Astrocyte (in vitro differentiated cells and primary cell): ENCODE measurements around the gene CAMK1D. TPM values are rescaled to one million over a fixed set of nuclear protein-coding genes. Genes with fewer than 3 reads are reported as not detected.

Experiments used
- DNase-seq: peaks from one replicate; pipeline ENCODE4 v3.0.0-alpha.2; 2010; ENCODE audit warnings: low read depth
- FAIRE-seq: peaks from 2 replicates; lab custom pipeline; 2011; peaks lifted over from hg19 to GRCh38; lab: Jason Lieb, UNC
- H2AFZ ChIP-seq: 2 replicates; pipeline ENCODE4 v1.6.0; 2012; ENCODE audit warnings: low read depth, low read length, inconsistent platforms
- H3K27ac ChIP-seq: 2 replicates; pipeline ENCODE4 v1.5.1; 2011; ENCODE audit warnings: low read depth, low read length, inconsistent platforms
- H3K27me3 ChIP-seq: 2 replicates; pipeline ENCODE4 v1.6.0; 2011; ENCODE audit warnings: low read length, inconsistent platforms; ENCODE audit not compliant: insufficient read depth
- H3K36me3 ChIP-seq: 2 replicates; pipeline ENCODE4 v1.5.1; 2011; ENCODE audit warnings: low read length, inconsistent platforms; ENCODE audit not compliant: insufficient read depth
- H3K4me1 ChIP-seq: 2 replicates; pipeline ENCODE4 v1.5.1; 2011; ENCODE audit warnings: low read length, inconsistent platforms; ENCODE audit not compliant: insufficient read depth
- H3K4me2 ChIP-seq: 2 replicates; pipeline ENCODE4 v1.6.0; 2012; ENCODE audit warnings: low read length, inconsistent platforms
- H3K4me3 ChIP-seq: 2 replicates; pipeline ENCODE4 v1.5.1; 2011; ENCODE audit warnings: low read depth, mild to moderate bottlenecking, low read length, inconsistent platforms; ENCODE audit not compliant: insufficient read depth
- H3K79me2 ChIP-seq: 2 replicates; pipeline ENCODE4 v1.6.0; 2012; ENCODE audit warnings: mild to moderate bottlenecking, low read length, inconsistent platforms; ENCODE audit not compliant: insufficient read depth
- H3K9ac ChIP-seq: 2 replicates; pipeline ENCODE4 v1.6.0; 2012; ENCODE audit warnings: mild to moderate bottlenecking, low read length, inconsistent platforms
- H3K9me3 ChIP-seq: 2 replicates; pipeline ENCODE4 v1.5.1; 2012; ENCODE audit warnings: low read depth, mild to moderate bottlenecking, low read length, inconsistent platforms; ENCODE audit not compliant: insufficient read depth
- H4K20me1 ChIP-seq: 2 replicates; pipeline ENCODE4 v1.6.0; 2012; ENCODE audit warnings: low read length, inconsistent platforms; ENCODE audit not compliant: insufficient read depth
- H3K27ac Mint-ChIP-seq: one replicate; pipeline ENCODE4 v1.8.0; 2021; ENCODE audit warnings: mild to moderate bottlenecking, mixed read lengths; ENCODE audit not compliant: unreplicated experiment
- H3K27me3 Mint-ChIP-seq: one replicate; pipeline ENCODE4 v1.8.0; 2021; ENCODE audit warnings: low read depth, mixed read lengths; ENCODE audit not compliant: unreplicated experiment
- H3K36me3 Mint-ChIP-seq: one replicate; pipeline ENCODE4 v1.8.0; 2021; ENCODE audit warnings: low read depth, mixed read lengths; ENCODE audit not compliant: unreplicated experiment
- H3K4me1 Mint-ChIP-seq: one replicate; pipeline ENCODE4 v1.8.0; 2021; ENCODE audit warnings: low read depth, mixed read lengths; ENCODE audit not compliant: unreplicated experiment
- H3K4me3 Mint-ChIP-seq: one replicate; pipeline ENCODE4 v1.8.0; 2021; ENCODE audit warnings: mild to moderate bottlenecking, moderate library complexity, mixed read lengths; ENCODE audit not compliant: unreplicated experiment
- H3K9me3 Mint-ChIP-seq: one replicate; pipeline ENCODE4 v1.8.0; 2021; ENCODE audit warnings: mild to moderate bottlenecking, mixed read lengths; ENCODE audit not compliant: unreplicated experiment
- CTCF ChIP-seq: IDR thresholded peaks from 2 replicates; pipeline ENCODE4 v1.5.1; 2011; ENCODE audit warnings: low read depth, mild to moderate bottlenecking, inconsistent platforms, low read length, moderate library complexity; ENCODE audit not compliant: insufficient read depth
- EZH2 ChIP-seq: IDR thresholded peaks from 2 replicates; pipeline ENCODE4 v1.6.1; 2012; ENCODE audit warnings: mild to moderate bottlenecking, low read length, inconsistent platforms; ENCODE audit not compliant: insufficient read depth
- total RNA-seq: library from RNA; stranded (reverse); gene quantifications from 2 replicates; pipeline ENCODE4 v1.2.1, GENCODE V29; 2021

Gene CAMK1D
- total RNA-seq, 1 donor from 2014 or later = 23.6 TPM

DNA sequence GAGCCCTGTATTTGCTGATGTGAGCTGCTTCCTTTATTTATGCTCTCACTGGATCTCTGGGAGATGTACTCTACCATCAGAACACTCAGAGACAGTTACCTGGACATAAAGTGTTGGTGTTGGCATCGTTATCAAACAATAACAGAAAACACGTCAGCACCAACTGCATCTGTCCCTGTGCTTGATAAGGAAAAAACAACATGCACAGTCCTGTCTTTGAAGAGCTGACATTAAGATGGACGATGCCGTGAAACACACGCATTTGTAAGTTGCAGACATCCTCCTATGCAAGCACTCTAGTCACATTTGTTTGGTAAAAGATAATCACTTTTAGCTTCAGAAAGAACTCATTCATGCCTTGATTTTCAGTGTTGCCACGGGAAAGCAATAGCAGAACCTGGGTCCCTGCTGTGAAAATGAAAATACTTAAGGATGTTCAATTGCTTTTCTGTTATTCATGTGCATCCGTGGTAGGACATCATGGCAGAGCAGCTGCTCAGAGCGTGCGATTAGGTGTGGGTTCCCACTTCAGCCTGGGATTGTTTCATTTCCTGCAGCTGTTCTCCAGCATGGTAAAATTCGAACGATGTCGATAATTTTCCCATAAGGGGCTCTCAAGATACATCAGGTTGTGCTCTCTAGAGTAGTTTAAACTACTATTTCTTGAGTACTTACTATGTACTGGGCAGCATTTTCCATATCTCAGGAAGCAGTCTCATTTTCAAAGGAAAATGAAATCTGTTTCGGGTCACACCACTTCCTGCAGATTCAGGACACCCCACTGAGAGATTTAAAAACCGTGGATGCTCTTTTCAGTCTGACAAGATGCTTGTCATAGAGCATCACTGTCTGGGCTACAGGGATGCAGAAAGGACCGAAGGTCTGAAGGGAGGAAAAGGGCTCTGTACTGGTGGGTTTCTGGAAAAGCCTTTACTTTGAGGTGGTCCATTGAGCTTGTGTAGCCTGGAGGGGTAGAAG lies 248.7 kb downstream of the CAMK1D start:
- Mint-ChIP-seq H3K9me3 (peaks cover 4% of the 10 kb centered on the region), H3K27ac (no peak overlapping the region), H3K27me3 (peaks cover 3% of the 10 kb centered on the region), H3K4me1 (peaks cover 3% of the 10 kb centered on the region), H3K4me3 (no peak overlapping the region), H3K36me3 (peaks cover 8% of the 10 kb centered on the region)
- Histone ChIP-seq H3K4me2 (peak overlapping the region; percentile 13), H3K4me3 (no peak overlapping the region), H3K4me1 (no peaks in the 10 kb centered on the region), H4K20me1 (peaks cover 9% of the 10 kb centered on the region), H3K27ac (no peak overlapping the region), H3K79me2 (no peaks in the 10 kb centered on the region), H3K9me3 (no peaks in the 10 kb centered on the region), H2AFZ (no peak overlapping the region), H3K9ac (no peak overlapping the region), H3K36me3 (no peaks in the 10 kb centered on the region), H3K27me3 (no peaks in the 10 kb centered on the region)
- DNase-seq (no peak), FAIRE-seq (no peak)
- no peak for TF ChIP-seq EZH2
- TF ChIP-seq CTCF = no peak

DNA sequence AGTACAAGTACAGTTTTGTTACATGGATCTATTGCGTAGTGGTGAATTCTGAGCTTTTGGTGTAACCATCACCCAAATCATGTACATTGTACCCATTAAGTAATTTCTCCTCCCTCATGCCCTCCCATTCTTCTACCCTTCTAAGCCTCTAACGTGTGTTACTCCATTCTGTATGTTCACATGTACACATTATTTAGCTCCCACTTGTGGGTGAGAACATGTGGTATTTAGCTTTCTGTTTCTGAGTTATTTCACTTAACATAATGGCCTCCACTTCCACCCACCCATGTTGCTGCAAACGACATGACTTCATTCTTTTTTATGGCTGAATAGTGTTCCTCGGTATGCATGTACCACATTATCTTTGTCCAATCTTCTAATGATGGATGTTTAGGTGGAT lies 251.3 kb downstream of the CAMK1D start:
- DNase-seq (no peak), FAIRE-seq (no peak)
- H3K36me3 Mint-ChIP-seq = peaks cover 7% of the 10 kb centered on the region
- H3K27ac Mint-ChIP-seq = no peak overlapping the region
- H3K4me3 Mint-ChIP-seq = no peak overlapping the region
- H2AFZ ChIP-seq = no peak overlapping the region
- H3K4me1 Mint-ChIP-seq = no peaks in the 10 kb centered on the region
- H3K9ac ChIP-seq = no peak overlapping the region
- no peaks in the 10 kb centered on the region for H3K79me2 ChIP-seq
- H3K4me2 ChIP-seq = no peak overlapping the region
- H3K27me3 Mint-ChIP-seq = no peaks in the 10 kb centered on the region
- H3K4me1 ChIP-seq = peaks cover 4% of the 10 kb centered on the region
- H3K27me3 ChIP-seq = no peaks in the 10 kb centered on the region
- H4K20me1 ChIP-seq = peaks cover 19% of the 10 kb centered on the region
- no peaks in the 10 kb centered on the region for H3K9me3 ChIP-seq
- H3K27ac ChIP-seq = no peak overlapping the region
- no peak for TF ChIP-seq EZH2
- TF ChIP-seq CTCF = no peak
- H3K4me3 ChIP-seq = no peak overlapping the region
- peaks cover 4% of the 10 kb centered on the region for H3K9me3 Mint-ChIP-seq
- no peaks in the 10 kb centered on the region for H3K36me3 ChIP-seq

- FAIRE-seq = no peak
- no peaks in the 10 kb centered on the region for H3K79me2 ChIP-seq
- no peak overlapping the region for H3K4me3 Mint-ChIP-seq
- no peak overlapping the region for H3K4me3 ChIP-seq
- H3K9me3 ChIP-seq = no peaks in the 10 kb centered on the region
- H3K27me3 Mint-ChIP-seq = no peaks in the 10 kb centered on the region
- no peak overlapping the region for H3K27ac Mint-ChIP-seq
- H3K4me1 ChIP-seq = peaks cover 9% of the 10 kb centered on the region
- H2AFZ ChIP-seq = no peak overlapping the region
- H3K9ac ChIP-seq = no peak overlapping the region
- no peak overlapping the region for H3K27ac ChIP-seq
- H4K20me1 ChIP-seq = peaks cover 16% of the 10 kb centered on the region
- no peaks in the 10 kb centered on the region for H3K4me1 Mint-ChIP-seq
- H3K4me2 ChIP-seq = no peak overlapping the region
- no peaks in the 10 kb centered on the region for H3K9me3 Mint-ChIP-seq
- DNase-seq = no peak
- no peaks in the 10 kb centered on the region for H3K27me3 ChIP-seq
- peaks cover 7% of the 10 kb centered on the region for H3K36me3 Mint-ChIP-seq
- no peaks in the 10 kb centered on the region for H3K36me3 ChIP-seq
- TF ChIP-seq EZH2 (no peak), CTCF (no peak)
Observed at GRCh38 chr10:12602521-12602920, 253.2 kb downstream of the CAMK1D start.
